Measurements from ENCODE around the gene ATP5F1A.
"Not testable (repeated sequence)": the region's sequence is repeated elsewhere in the genome, so short reads cannot be mapped to it uniquely, and the experiment has no call there.

Gene ATP5F1A

GRCh38 chr18:46098616-46098933 lies 479 bp upstream of the ATP5F1A start:
- peaks cover 18 to 20% of the 10 kb centered on the region in 2 donors for H3K4me1 Mint-ChIP-seq (ENCODE audit: low read depth in 2 of 2)

GRCh38 chr18:46097431-46097800 lies 680 bp downstream of the ATP5F1A start:
- H3K27me3 Mint-ChIP-seq = no peaks in the 10 kb centered on the region
- DNase-seq (peak in 1 of 3 experiments; percentile 16), ATAC-seq (replicated peaks) (peak; percentile 25)
- peak overlapping the region; percentile 93 to 96 for H3K4me3 Mint-ChIP-seq
- peaks cover 15 to 20% of the 10 kb centered on the region in 2 donors for H3K4me1 Mint-ChIP-seq (ENCODE audit: low read depth in 2 of 2)
- peak overlapping the region; percentile 95 to 98 for H3K27ac Mint-ChIP-seq
- H3K36me3 Mint-ChIP-seq (ENCODE audit: insufficient read depth) = peaks cover 40% of the 10 kb centered on the region
- H3K9me3 Mint-ChIP-seq = no peaks in the 10 kb centered on the region

More at GRCh38 chr18:46098616-46098933, 479 bp upstream of the ATP5F1A start:
- peak overlapping the region; percentile 93 to 96 for H3K4me3 Mint-ChIP-seq
- H3K27ac Mint-ChIP-seq = peak overlapping the region; percentile 95 to 98
- H3K36me3 Mint-ChIP-seq (ENCODE audit: insufficient read depth) = peaks cover 28% of the 10 kb centered on the region
- DNase-seq = no peak
- no peak for ATAC-seq (replicated peaks)
- H3K27me3 Mint-ChIP-seq = no peaks in the 10 kb centered on the region
- no peaks in the 10 kb centered on the region for H3K9me3 Mint-ChIP-seq

GRCh38 chr18:46096651-46097300 lies 1.3 kb downstream of the ATP5F1A start:
- Mint-ChIP-seq H3K4me3 (peak overlapping the region; percentile 93 to 96), H3K4me1 (ENCODE audit: low read depth in 2 of 2) (peaks cover 16 to 20% of the 10 kb centered on the region in 2 donors), H3K9me3 (no peaks in the 10 kb centered on the region), H3K27ac (peak overlapping the region; percentile 95 to 98), H3K36me3 (ENCODE audit: insufficient read depth) (peaks cover 46% of the 10 kb centered on the region), H3K27me3 (no peaks in the 10 kb centered on the region)
- ATAC-seq (replicated peaks) (no peak), DNase-seq (no peak)

GRCh38 chr18:46095532-46095931 lies 2.6 kb downstream of the ATP5F1A start:
- Mint-ChIP-seq H3K27ac (peak overlapping the region; percentile 80 to 95), H3K27me3 (no peaks in the 10 kb centered on the region), H3K4me3 (peak overlapping the region; percentile 93 to 96), H3K36me3 (ENCODE audit: insufficient read depth) (peaks cover 58% of the 10 kb centered on the region), H3K4me1 (ENCODE audit: low read depth in 2 of 2) (peaks cover 21 to 26% of the 10 kb centered on the region in 2 donors), H3K9me3 (no peaks in the 10 kb centered on the region)
- ATAC-seq (replicated peaks) = no peak
- no peak for DNase-seq

- not testable (repeated sequence) for ATAC-seq (replicated peaks); H3K9me3 Mint-ChIP-seq; DNase-seq; H3K4me1 Mint-ChIP-seq (ENCODE audit: low read depth in 2 of 2); H3K27me3 Mint-ChIP-seq; H3K4me3 Mint-ChIP-seq
- Mint-ChIP-seq H3K36me3 (ENCODE audit: insufficient read depth) (peaks cover 100% of the 10 kb centered on the region), H3K27ac (peak overlapping the region; percentile 35 to 41)
Measured at GRCh38 chr18:46088501-46088900, 9.6 kb downstream of the ATP5F1A start.

GRCh38 chr18:46084431-46084830 lies 13.7 kb downstream of the ATP5F1A start:
- Mint-ChIP-seq H3K36me3 (ENCODE audit: insufficient read depth) (peaks cover 96% of the 10 kb centered on the region), H3K4me1 (ENCODE audit: low read depth in 2 of 2) (no peaks in the 10 kb centered on the region), H3K27me3 (no peaks in the 10 kb centered on the region), H3K27ac (no peak overlapping the region), H3K4me3 (no peak overlapping the region), H3K9me3 (no peaks in the 10 kb centered on the region)
- ATAC-seq (replicated peaks) = no peak
- DNase-seq = no peak

- H3K4me1 Mint-ChIP-seq (ENCODE audit: low read depth in 2 of 2) = no peaks in the 10 kb centered on the region
Measured at GRCh38 chr18:46080156-46080555, 17.9 kb downstream of the ATP5F1A start.

GRCh38 chr18:46079336-46079735 lies 18.8 kb downstream of the ATP5F1A start:
- ATAC-seq (replicated peaks) (no peak), DNase-seq (no peak)
- Mint-ChIP-seq H3K36me3 (ENCODE audit: insufficient read depth) (peaks cover 58% of the 10 kb centered on the region), H3K4me3 (no peak overlapping the region), H3K9me3 (no peaks in the 10 kb centered on the region), H3K4me1 (ENCODE audit: low read depth in 2 of 2) (no peaks in the 10 kb centered on the region), H3K27ac (no peak overlapping the region), H3K27me3 (no peaks in the 10 kb centered on the region)

More at GRCh38 chr18:46080156-46080555, 17.9 kb downstream of the ATP5F1A start:
- H3K9me3 Mint-ChIP-seq = no peaks in the 10 kb centered on the region
- no peak for DNase-seq
- no peak overlapping the region for H3K27ac Mint-ChIP-seq
- no peak for ATAC-seq (replicated peaks)
- H3K4me3 Mint-ChIP-seq = no peak overlapping the region
- no peaks in the 10 kb centered on the region for H3K27me3 Mint-ChIP-seq
- H3K36me3 Mint-ChIP-seq (ENCODE audit: insufficient read depth) = peaks cover 64% of the 10 kb centered on the region

- peaks cover 14% of the 10 kb centered on the region for H3K36me3 Mint-ChIP-seq (ENCODE audit: insufficient read depth)
- H3K4me3 Mint-ChIP-seq = peak overlapping the region; percentile 83
- DNase-seq = peak; percentile 67 to 72 (median 72)
- ATAC-seq (replicated peaks) = peak; percentile 55
- H3K9me3 Mint-ChIP-seq = no peaks in the 10 kb centered on the region
- no peaks in the 10 kb centered on the region for H3K27me3 Mint-ChIP-seq
- H3K27ac Mint-ChIP-seq = peak overlapping the region; percentile 63 to 77
- peaks cover 19 to 31% of the 10 kb centered on the region in 2 donors for H3K4me1 Mint-ChIP-seq (ENCODE audit: low read depth in 2 of 2)
Measured at GRCh38 chr18:46073474-46074331, 24.4 kb downstream of the ATP5F1A start.

- peaks cover 19 to 33% of the 10 kb centered on the region in 2 donors for H3K4me1 Mint-ChIP-seq (ENCODE audit: low read depth in 2 of 2)
- H3K9me3 Mint-ChIP-seq = no peaks in the 10 kb centered on the region
- peak overlapping the region; percentile 83 for H3K4me3 Mint-ChIP-seq
- H3K27ac Mint-ChIP-seq = peak overlapping the region in 1 of 2 donors; percentile 63
- DNase-seq (no peak), ATAC-seq (replicated peaks) (no peak)
- no peaks in the 10 kb centered on the region for H3K27me3 Mint-ChIP-seq
- peaks cover 10% of the 10 kb centered on the region for H3K36me3 Mint-ChIP-seq (ENCODE audit: insufficient read depth)
Measured at GRCh38 chr18:46072959-46073358, 25.1 kb downstream of the ATP5F1A start.

GRCh38 chr18:46072376-46072867 lies 25.7 kb downstream of the ATP5F1A start:
- Mint-ChIP-seq H3K4me3 (peak overlapping the region; percentile 83), H3K27ac (peak overlapping the region in 1 of 2 donors; percentile 83), H3K27me3 (no peaks in the 10 kb centered on the region), H3K4me1 (ENCODE audit: low read depth in 2 of 2) (peaks cover 19 to 33% of the 10 kb centered on the region in 2 donors), H3K36me3 (ENCODE audit: insufficient read depth) (peaks cover 10% of the 10 kb centered on the region), H3K9me3 (no peaks in the 10 kb centered on the region)
- no peak for DNase-seq
- no peak for ATAC-seq (replicated peaks)

- H3K27ac Mint-ChIP-seq = peak within 1 kb of the TSS; percentile 44 to 83
- H3K4me3 Mint-ChIP-seq = peak within 1 kb of the TSS; percentile 83
- H3K27me3 Mint-ChIP-seq = no peaks in the 10 kb centered on the region
- ATAC-seq (replicated peaks) (peak; percentile 89), DNase-seq (peak; percentile 60 to 62 (median 61))
- H3K9me3 Mint-ChIP-seq = no peaks in the 10 kb centered on the region
- peaks cover 10% of the 10 kb centered on the region for H3K36me3 Mint-ChIP-seq (ENCODE audit: insufficient read depth)
- peaks cover 19 to 33% of the 10 kb centered on the region in 2 donors for H3K4me1 Mint-ChIP-seq (ENCODE audit: low read depth in 2 of 2)
Measured at GRCh38 chr18:46071653-46072375, 26.3 kb downstream of the ATP5F1A start, which contains the start of gene PSTPIP2. Gene PSTPIP2 (minus strand): TSS chr18:46072260. CDS start chr18:46072188, 72 bp downstream.
